ENCODE results near the gene MRPL12. TPM values are rescaled to one million over a fixed set of nuclear protein-coding genes. Genes with fewer than 3 reads are reported as not detected.
A peak's percentile ranks its signal among the peaks of the same experiment; 100 is the strongest.

MRPL12 gene
- total and polyA plus RNA-seq, 9 of the 15 experiments (the other 6 are each of a cell fraction or from before 2014, with no cell fraction given): 0.94 to 338 (median 100) TPM

- TF ChIP-seq ZNF740 (CRISPR knock-in tag; IDR thresholded peaks at IDR 0.05) (no peak), ZNF740 (tag; IDR thresholded peaks at IDR 0.05) (no peak), ILF3 (IDR thresholded peaks at IDR 0.05; ENCODE audit: borderline replicate concordance) (no peak), UBTF (IDR thresholded peaks at IDR 0.05; ENCODE audit: borderline replicate concordance in 1 of 2, low read depth in 2 of 2, low read length in 2 of 2) (no peak)
Measured at GRCh38 chr17:81683208-81683583, 20.0 kb upstream of the MRPL12 start (continued).

- H4K20me1 ChIP-seq (replicated peaks; ENCODE audit: control insufficient read depth, insufficient read depth, low read length): peaks cover 12% of the 10 kb centered on the region; the same call in 1 of the 2 replicates
- under 1% methylated on average over 63 of the region's 112 CpGs for WGBS (ENCODE audit: insufficient coverage, low coverage, missing lambda C conversion rate)
- peak within 1 kb of the TSS; percentile 78 for H2AFZ ChIP-seq (ENCODE audit: low read depth, low read length)
- ChIA-PET POLR2A (interaction anchor here (0.6 to 3.5 kb wide), 24 partner anchors 9 to 1080 kb away, joined by 3 to 39 read pairs (median 4); partner anchors contain the start of genes CCDC137, MRPL12 and OXLD1), CTCF (ENCODE audit: low intra/inter-chr PET ratio) (interaction anchor here (0.6 kb wide), 2 partner anchors 33 to 115 kb away, joined by 3 read pairs; no protein-coding TSS in a partner anchor)
- H3K9ac ChIP-seq (ENCODE audit: insufficient read depth in 1 of 2, low read depth in 2 of 2, low read length in 2 of 2): peak within 1 kb of the TSS; percentile 96 to 99
- FAIRE-seq (peak; percentile 100), DNase-seq (ENCODE audit: extremely low read depth in 1 of 4, low spot score in 3 of 4) (peak; percentile 96 to 100 (median 98)), ATAC-seq (peak; percentile 99)
- H3K79me2 ChIP-seq (ENCODE audit: control insufficient read depth, insufficient read depth, low read length): peaks cover 55% of the 10 kb centered on the region
- peak within 1 kb of the TSS; percentile 95 for H3K27ac ChIP-seq (ENCODE audit: extremely low read depth, low read depth, low read length)
- in situ Hi-C loops (cut with MboI) (no loop called here), intact Hi-C loops (cut with micrococcal nuclease) (no loop called here)
- BruUV-seq (replicated peaks): no TSS peak
- H3K9me3 ChIP-seq (replicated peaks; ENCODE audit: control insufficient read depth, insufficient read depth, low read depth, low read length): no peaks in the 10 kb centered on the region
- peaks cover 52% of the 10 kb centered on the region; the same call in 2 of the 3 replicates for H3K36me3 ChIP-seq (ENCODE audit: control insufficient read depth, insufficient read depth, low read length)
- H3K4me1 ChIP-seq (replicated peaks in 1 of 2; ENCODE audit: control insufficient read depth in 2 of 2, insufficient read depth in 2 of 2, low read length in 2 of 2): peaks cover 13 to 61% of the 10 kb centered on the region in 2 experiments
- H3K4me2 ChIP-seq (ENCODE audit: insufficient read depth, low read length): peak within 1 kb of the TSS; percentile 96
- H3K4me3 ChIP-seq: peak within 1 kb of the TSS; percentile 96
- peaks cover 6% of the 10 kb centered on the region for H3K9me1 ChIP-seq (ENCODE audit: control insufficient read depth, insufficient read depth, low read length)
- no peaks in the 10 kb centered on the region for H3K27me3 ChIP-seq (ENCODE audit: control insufficient read depth in 2 of 2, insufficient read depth in 2 of 2, low read length in 2 of 2)
- no peak for TF ChIP-seq SRSF1 (IDR thresholded peaks at IDR 0.05; ENCODE audit: low read depth, low read length)
- TF ChIP-seq SMARCA5 (IDR thresholded peaks at IDR 0.05): no peak
- TF ChIP-seq TRIM24 (IDR thresholded peaks at IDR 0.05): peak in 1 of 2 experiments; percentile 49; a peak in 1 of 4 replicates
- no peak for TF ChIP-seq ZNF717 (CRISPR knock-in tag; IDR thresholded peaks at IDR 0.05)
- no peak for TF ChIP-seq YY1 (IDR thresholded peaks at IDR 0.05; ENCODE audit: borderline replicate concordance in 1 of 3, control insufficient read depth in 1 of 3, extremely low read depth in 1 of 3, insufficient read depth in 3 of 3, insufficient read length in 1 of 3, insufficient replicate concordance in 2 of 3, low read depth in 1 of 3, low read length in 2 of 3)
- no peak for TF ChIP-seq ELK1 (CRISPR knock-in tag; IDR thresholded peaks at IDR 0.05)
- TF ChIP-seq ZEB2 (IDR thresholded peaks at IDR 0.05): peak; percentile 5; the same call in 1 of the 2 replicates
- no peak for TF ChIP-seq ELF4 (CRISPR knock-in tag; IDR thresholded peaks at IDR 0.05)
- TF ChIP-seq ZC3H11A (IDR thresholded peaks at IDR 0.05; ENCODE audit: low read depth, low read length): no peak
Measured at GRCh38 chr17:81683584-81684441, 19.4 kb upstream of the MRPL12 start, which contains the start of the genes ARL16 and HGS. Gene ARL16, minus strand, starts transcription at chr17:81683797. Its CDS starts 44 bp downstream, at chr17:81683753. Gene HGS, plus strand, starts transcription at chr17:81684011. Its CDS starts 56 bp downstream, at chr17:81684067.
